Liver (tissue), 3 donors: ENCODE results near the gene HDLBP.

Source experiments
- EGR1 ChIP-seq, 2 donors: IDR thresholded peaks; 2 replicates each; pipeline ENCODE4 v1.6.1; 2016 to 2018; ENCODE audit warnings: antibody characterized with exemption in 2 of 2, low read depth in 2 of 2
- FOXA1 ChIP-seq: IDR thresholded peaks from 2 replicates; pipeline ENCODE4 v1.6.1; 2016; ENCODE audit warnings: antibody characterized with exemption
- GABPA ChIP-seq, 2 donors: IDR thresholded peaks in 1 of 2; conservative IDR thresholded peaks in 1 of 2; 2 replicates each; pipeline ENCODE4 v1.6.1; 2016; ENCODE audit warnings: antibody characterized with exemption in 2 of 2, mild to moderate bottlenecking in 1 of 2, moderate library complexity in 1 of 2
- RAD21 ChIP-seq, 2 donors: IDR thresholded peaks; 2 replicates each; pipeline ENCODE4 v1.6.1; 2016; ENCODE audit warnings: antibody characterized with exemption in 2 of 2, mild to moderate bottlenecking in 2 of 2
- RXRA ChIP-seq, 2 donors: IDR thresholded peaks; 2 replicates each; pipeline ENCODE4 v1.6.1; 2017 to 2018; ENCODE audit warnings: antibody characterized with exemption in 2 of 2, mild to moderate bottlenecking in 1 of 2
- YY1 ChIP-seq: IDR thresholded peaks from 2 replicates; pipeline ENCODE4 v1.6.1; 2016; ENCODE audit warnings: antibody characterized with exemption, mild to moderate bottlenecking
- TF ChIP-seq, protein P1 (sequence below): fragments of 150-350 bp; IDR thresholded peaks from 2 replicates; pipeline ENCODE4 v1.5.1; 2017; ENCODE audit warnings: improper control_type of control experiment, low read depth, low read length; ENCODE audit not compliant: missing input control
- TF ChIP-seq, protein P2 (sequence below): IDR thresholded peaks from 2 replicates; pipeline ENCODE4 v1.6.1; 2016; ENCODE audit warnings: antibody characterized with exemption
- TF ChIP-seq, protein P3 (sequence below): IDR thresholded peaks from 2 replicates; pipeline ENCODE4 v1.6.1; 2016; ENCODE audit warnings: antibody characterized with exemption
- donor health status: healthy.
- donor health status: healthy.

DNA sequence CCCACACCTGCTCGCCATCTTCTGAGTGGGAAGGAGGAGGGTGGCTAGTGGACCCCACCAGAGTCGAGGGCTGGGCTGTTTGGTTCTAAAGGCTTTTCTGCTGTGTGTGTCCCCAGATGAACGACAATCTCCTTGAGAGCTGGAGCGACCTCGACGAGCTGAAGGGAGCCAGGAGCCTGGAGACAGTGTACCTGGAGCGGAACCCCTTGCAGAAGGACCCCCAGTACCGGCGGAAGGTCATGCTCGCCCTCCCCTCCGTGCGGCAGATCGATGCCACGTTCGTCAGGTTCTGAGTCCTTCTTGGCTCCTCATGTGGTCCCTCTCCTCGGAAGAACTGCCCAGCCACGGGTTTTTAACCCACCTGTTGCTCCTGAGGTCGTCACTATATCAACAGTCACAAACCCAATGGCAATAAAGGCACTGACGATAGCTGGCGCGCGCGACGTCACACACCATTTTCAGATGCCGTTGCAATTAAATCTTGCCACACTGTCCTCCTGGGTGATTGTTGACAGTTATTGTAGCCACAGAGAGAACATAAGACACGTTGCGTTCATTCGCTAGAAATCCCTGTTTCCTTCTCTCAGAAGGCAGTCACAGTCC lies 132.8 kb downstream of the HDLBP start:
- TF ChIP-seq, protein P1, sequence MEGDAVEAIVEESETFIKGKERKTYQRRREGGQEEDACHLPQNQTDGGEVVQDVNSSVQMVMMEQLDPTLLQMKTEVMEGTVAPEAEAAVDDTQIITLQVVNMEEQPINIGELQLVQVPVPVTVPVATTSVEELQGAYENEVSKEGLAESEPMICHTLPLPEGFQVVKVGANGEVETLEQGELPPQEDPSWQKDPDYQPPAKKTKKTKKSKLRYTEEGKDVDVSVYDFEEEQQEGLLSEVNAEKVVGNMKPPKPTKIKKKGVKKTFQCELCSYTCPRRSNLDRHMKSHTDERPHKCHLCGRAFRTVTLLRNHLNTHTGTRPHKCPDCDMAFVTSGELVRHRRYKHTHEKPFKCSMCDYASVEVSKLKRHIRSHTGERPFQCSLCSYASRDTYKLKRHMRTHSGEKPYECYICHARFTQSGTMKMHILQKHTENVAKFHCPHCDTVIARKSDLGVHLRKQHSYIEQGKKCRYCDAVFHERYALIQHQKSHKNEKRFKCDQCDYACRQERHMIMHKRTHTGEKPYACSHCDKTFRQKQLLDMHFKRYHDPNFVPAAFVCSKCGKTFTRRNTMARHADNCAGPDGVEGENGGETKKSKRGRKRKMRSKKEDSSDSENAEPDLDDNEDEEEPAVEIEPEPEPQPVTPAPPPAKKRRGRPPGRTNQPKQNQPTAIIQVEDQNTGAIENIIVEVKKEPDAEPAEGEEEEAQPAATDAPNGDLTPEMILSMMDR = no peak
- TF ChIP-seq GABPA (IDR thresholded peaks at IDR 0.05 in 1 of 2, conservative IDR thresholded peaks at IDR 0.05 in 1 of 2) (no peak), YY1 (no peak), RAD21 (IDR thresholded peaks at IDR 0.05) (no peak), RXRA (IDR thresholded peaks at IDR 0.05) (no peak), FOXA1 (no peak), EGR1 (IDR thresholded peaks at IDR 0.05; ENCODE audit: low read depth in 2 of 2) (no peak)
- TF ChIP-seq, protein P2, sequence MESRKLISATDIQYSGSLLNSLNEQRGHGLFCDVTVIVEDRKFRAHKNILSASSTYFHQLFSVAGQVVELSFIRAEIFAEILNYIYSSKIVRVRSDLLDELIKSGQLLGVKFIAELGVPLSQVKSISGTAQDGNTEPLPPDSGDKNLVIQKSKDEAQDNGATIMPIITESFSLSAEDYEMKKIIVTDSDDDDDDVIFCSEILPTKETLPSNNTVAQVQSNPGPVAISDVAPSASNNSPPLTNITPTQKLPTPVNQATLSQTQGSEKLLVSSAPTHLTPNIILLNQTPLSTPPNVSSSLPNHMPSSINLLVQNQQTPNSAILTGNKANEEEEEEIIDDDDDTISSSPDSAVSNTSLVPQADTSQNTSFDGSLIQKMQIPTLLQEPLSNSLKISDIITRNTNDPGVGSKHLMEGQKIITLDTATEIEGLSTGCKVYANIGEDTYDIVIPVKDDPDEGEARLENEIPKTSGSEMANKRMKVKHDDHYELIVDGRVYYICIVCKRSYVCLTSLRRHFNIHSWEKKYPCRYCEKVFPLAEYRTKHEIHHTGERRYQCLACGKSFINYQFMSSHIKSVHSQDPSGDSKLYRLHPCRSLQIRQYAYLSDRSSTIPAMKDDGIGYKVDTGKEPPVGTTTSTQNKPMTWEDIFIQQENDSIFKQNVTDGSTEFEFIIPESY = no peak
- TF ChIP-seq, protein P3, sequence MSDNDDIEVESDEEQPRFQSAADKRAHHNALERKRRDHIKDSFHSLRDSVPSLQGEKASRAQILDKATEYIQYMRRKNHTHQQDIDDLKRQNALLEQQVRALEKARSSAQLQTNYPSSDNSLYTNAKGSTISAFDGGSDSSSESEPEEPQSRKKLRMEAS = no peak
